ENCODE measurements around the gene IQCM.

IQCM gene

GRCh38 chr4:149815743-149816142, at the start of gene IQCM:
TSS of gene IQCM (minus strand) at chr4:149815843. CDS start at chr4:149742691, 73,152 bp downstream.
- Histone ChIP-seq H3K27ac (no peak within 1 kb of the TSS), H3K36me3 (no peaks in the 10 kb centered on the region), H3K4me1 (no peaks in the 10 kb centered on the region), H3K9ac (no peak within 1 kb of the TSS), H4K20me1 (no peaks in the 10 kb centered on the region), H3K9me3 (no peaks in the 10 kb centered on the region), H3K4me3 (no peak within 1 kb of the TSS), H3K4me2 (no peak within 1 kb of the TSS), H3K27me3 (no peaks in the 10 kb centered on the region)
- TF ChIP-seq Cebpa-rat (IDR thresholded peaks at IDR 0.05): no peak

DNA sequence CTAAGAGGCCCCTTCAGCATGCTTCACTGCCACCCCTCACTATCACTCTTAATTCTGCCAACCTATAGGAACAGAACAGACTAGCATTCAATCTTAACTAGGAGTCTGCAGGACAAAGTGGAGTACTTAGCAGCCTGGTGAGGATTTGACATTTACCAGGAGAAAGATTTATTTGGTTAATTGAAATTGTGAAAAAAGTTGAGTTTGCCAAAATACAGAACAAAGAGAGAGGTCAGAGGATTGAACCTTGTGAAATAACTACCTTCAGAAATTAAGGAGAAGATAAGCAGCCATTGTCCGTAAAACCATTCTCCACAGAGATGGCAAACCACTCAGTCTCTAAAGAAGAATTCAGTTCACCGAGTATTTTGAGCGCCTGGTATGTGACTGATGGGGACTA, 41.8 kb upstream of the IQCM start:
- Histone ChIP-seq H3K9ac (no peak overlapping the region), H3K27me3 (no peaks in the 10 kb centered on the region), H3K27ac (no peak overlapping the region), H3K4me1 (no peaks in the 10 kb centered on the region), H3K36me3 (no peaks in the 10 kb centered on the region), H3K4me2 (no peak overlapping the region), H3K9me3 (no peaks in the 10 kb centered on the region), H3K4me3 (no peak overlapping the region), H4K20me1 (no peaks in the 10 kb centered on the region)
- no peak for TF ChIP-seq Cebpa-rat (IDR thresholded peaks at IDR 0.05)

DNA sequence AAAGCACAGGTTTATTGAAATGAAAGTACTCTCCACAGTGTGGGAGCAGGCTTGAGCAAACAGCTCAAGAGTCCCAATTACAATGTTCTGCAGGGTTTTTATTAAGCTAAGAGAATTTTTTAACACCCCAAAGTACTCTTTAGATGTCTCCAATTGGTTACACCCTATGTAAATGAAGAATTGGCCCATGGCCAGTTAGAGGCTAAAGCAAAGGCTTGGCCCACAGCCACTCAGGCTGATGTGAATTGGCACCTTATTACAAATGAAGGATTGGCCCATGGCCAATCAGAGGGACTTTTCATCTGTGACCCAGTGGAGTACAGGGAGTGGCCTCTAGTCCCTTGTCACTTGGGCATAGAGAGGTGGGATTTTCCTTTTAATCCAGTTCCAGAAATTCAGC, 30.1 kb upstream of the IQCM start:
- Histone ChIP-seq H3K27ac (no peak overlapping the region), H3K9me3 (no peaks in the 10 kb centered on the region), H3K9ac (no peak overlapping the region), H3K27me3 (no peaks in the 10 kb centered on the region), H3K4me3 (no peak overlapping the region), H3K4me1 (no peaks in the 10 kb centered on the region), H3K36me3 (no peaks in the 10 kb centered on the region), H3K4me2 (no peak overlapping the region), H4K20me1 (no peaks in the 10 kb centered on the region)
- TF ChIP-seq Cebpa-rat (IDR thresholded peaks at IDR 0.05): no peak

DNA sequence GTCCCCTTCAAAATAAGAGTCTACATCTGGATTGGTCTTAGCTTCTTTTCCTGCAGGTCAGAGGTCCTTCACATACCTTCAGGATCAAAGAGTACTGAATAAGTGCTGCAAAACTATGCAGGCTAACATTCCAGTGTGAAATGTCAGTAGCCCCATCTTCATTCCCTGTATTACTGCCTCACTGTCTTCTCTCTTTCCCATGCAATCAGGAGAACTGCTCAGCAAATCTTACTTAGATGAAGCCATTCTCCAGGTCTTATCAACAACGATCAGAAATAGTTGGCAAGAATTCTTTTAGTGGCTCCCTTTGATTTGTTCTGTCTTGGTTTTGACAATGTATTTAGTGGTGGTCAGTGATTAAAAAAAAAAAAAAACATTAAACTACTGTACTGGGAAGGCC, 26.0 kb upstream of the IQCM start:
- no peaks in the 10 kb centered on the region for H3K9me3 ChIP-seq
- H3K4me1 ChIP-seq: no peaks in the 10 kb centered on the region
- H3K9ac ChIP-seq: no peak overlapping the region
- no peaks in the 10 kb centered on the region for H3K36me3 ChIP-seq
- no peak overlapping the region for H3K27ac ChIP-seq
- H3K4me2 ChIP-seq: no peak overlapping the region
- TF ChIP-seq Cebpa-rat (IDR thresholded peaks at IDR 0.05): no peak
- H4K20me1 ChIP-seq: no peaks in the 10 kb centered on the region
- no peaks in the 10 kb centered on the region for H3K27me3 ChIP-seq
- H3K4me3 ChIP-seq: no peak overlapping the region

DNA sequence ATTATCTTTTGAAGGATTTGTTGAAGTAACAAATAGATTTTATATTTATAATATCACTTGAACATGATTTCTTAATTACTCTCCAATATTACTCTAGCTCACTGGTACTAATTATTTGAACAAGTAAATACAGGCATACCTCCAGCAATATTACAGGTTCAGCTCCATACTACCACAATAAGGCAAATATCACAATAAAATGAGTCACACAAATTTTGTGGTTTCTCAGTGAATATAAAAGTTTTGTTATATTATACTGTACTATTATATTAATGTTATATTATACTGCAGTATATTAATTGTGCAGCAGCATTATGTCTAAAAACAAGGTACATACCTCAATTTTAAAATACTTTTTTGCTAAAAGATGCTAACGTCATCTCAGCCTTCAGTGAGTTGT, 22.4 kb upstream of the IQCM start:
- no peak overlapping the region for H3K4me2 ChIP-seq

GRCh38 chr4:149836546-149836945, 20.9 kb upstream of the IQCM start:
- H3K9ac ChIP-seq: no peak overlapping the region
- H3K4me2 ChIP-seq: no peak overlapping the region
- TF ChIP-seq Cebpa-rat (IDR thresholded peaks at IDR 0.05): no peak
- no peaks in the 10 kb centered on the region for H3K36me3 ChIP-seq
- no peaks in the 10 kb centered on the region for H3K9me3 ChIP-seq
- no peaks in the 10 kb centered on the region for H4K20me1 ChIP-seq
- H3K27ac ChIP-seq: no peak overlapping the region
- no peaks in the 10 kb centered on the region for H3K4me1 ChIP-seq
- no peak overlapping the region for H3K4me3 ChIP-seq
- no peaks in the 10 kb centered on the region for H3K27me3 ChIP-seq

More for the DNA sequence above, 22.4 kb upstream of the IQCM start:
- Histone ChIP-seq H3K36me3 (no peaks in the 10 kb centered on the region), H3K9me3 (no peaks in the 10 kb centered on the region), H4K20me1 (no peaks in the 10 kb centered on the region), H3K4me3 (no peak overlapping the region), H3K27me3 (no peaks in the 10 kb centered on the region), H3K4me1 (no peaks in the 10 kb centered on the region), H3K27ac (no peak overlapping the region), H3K9ac (no peak overlapping the region)
- no peak for TF ChIP-seq Cebpa-rat (IDR thresholded peaks at IDR 0.05)

DNA sequence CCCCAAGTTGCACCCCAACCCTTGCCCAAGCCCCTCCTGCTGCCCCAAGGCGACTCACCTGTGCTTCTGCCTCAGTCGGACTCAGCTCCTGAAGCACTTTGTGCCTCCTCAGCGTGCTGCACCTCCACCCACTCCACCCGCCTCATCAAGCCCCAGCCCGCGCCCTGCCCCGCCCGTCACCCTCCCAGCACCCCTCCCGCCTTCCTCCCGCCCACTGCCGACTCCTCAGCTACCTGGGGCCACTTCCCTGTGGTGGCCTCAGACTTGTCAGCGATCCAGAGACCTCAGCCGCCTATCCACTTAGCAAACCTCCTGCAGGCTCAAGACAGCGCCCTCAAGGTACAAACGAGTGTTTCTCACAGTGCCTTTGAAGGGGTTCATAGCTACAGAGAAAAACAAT, 19.6 kb upstream of the IQCM start:
- Histone ChIP-seq H3K9ac (no peak overlapping the region), H3K27me3 (no peaks in the 10 kb centered on the region), H3K4me3 (no peak overlapping the region), H3K4me2 (no peak overlapping the region), H4K20me1 (no peaks in the 10 kb centered on the region), H3K36me3 (no peaks in the 10 kb centered on the region), H3K4me1 (no peaks in the 10 kb centered on the region), H3K9me3 (no peaks in the 10 kb centered on the region), H3K27ac (no peak overlapping the region)
- no peak for TF ChIP-seq Cebpa-rat (IDR thresholded peaks at IDR 0.05)

DNA sequence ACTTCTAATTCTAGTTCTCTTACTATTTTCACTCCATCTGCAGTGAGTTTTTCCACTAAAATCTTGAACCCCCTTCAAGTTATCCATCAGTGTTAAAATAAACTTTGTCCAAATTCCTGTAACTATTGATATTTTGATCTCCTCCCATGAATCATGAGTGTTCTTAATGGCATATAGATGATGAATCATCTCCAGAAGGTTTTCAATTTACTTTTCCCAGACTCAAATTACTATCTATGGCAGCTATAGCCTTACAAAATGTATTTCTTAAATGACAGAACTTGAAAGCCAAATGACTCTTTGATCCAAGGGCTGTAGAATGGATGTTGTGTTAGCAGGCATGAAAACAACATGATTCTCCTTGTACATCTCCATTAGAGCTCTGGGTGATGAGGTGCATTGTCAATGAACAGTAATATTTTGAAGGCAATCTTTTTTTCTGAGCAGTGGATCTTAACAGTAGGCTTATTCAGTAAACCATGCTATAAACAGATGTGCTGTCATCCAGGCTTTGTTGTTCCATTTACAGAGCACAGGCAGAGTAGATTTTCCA, 16.1 kb upstream of the IQCM start:
- Histone ChIP-seq H3K4me1 (no peaks in the 10 kb centered on the region), H3K4me2 (no peak overlapping the region), H4K20me1 (no peaks in the 10 kb centered on the region), H3K4me3 (no peak overlapping the region), H3K9me3 (no peaks in the 10 kb centered on the region), H3K27ac (no peak overlapping the region), H3K27me3 (no peaks in the 10 kb centered on the region), H3K9ac (no peak overlapping the region), H3K36me3 (no peaks in the 10 kb centered on the region)
- TF ChIP-seq Cebpa-rat (IDR thresholded peaks at IDR 0.05): no peak

DNA sequence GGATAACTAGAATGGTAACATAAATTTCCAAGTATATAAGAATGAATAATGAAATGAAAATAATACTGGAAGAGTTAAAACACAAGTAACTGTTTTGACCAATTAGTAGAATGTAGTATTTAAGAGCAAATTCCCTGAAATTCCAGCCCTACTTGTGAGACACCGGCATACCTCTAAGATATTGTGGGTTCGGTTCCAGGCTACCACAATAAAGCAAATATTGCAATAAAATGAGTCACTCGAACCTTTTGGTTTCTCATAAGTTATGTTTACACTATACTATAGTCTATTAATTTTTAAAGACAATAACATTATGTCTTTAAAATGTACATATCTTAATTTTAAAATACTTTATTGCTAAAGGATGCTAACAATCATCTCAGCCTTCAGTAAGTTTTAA, 15.2 kb upstream of the IQCM start:
- Histone ChIP-seq H3K4me3 (no peak overlapping the region), H3K36me3 (no peaks in the 10 kb centered on the region), H4K20me1 (no peaks in the 10 kb centered on the region), H3K9ac (no peak overlapping the region), H3K4me1 (no peaks in the 10 kb centered on the region), H3K9me3 (no peaks in the 10 kb centered on the region), H3K27ac (no peak overlapping the region), H3K4me2 (no peak overlapping the region), H3K27me3 (no peaks in the 10 kb centered on the region)
- TF ChIP-seq Cebpa-rat (IDR thresholded peaks at IDR 0.05): no peak

DNA sequence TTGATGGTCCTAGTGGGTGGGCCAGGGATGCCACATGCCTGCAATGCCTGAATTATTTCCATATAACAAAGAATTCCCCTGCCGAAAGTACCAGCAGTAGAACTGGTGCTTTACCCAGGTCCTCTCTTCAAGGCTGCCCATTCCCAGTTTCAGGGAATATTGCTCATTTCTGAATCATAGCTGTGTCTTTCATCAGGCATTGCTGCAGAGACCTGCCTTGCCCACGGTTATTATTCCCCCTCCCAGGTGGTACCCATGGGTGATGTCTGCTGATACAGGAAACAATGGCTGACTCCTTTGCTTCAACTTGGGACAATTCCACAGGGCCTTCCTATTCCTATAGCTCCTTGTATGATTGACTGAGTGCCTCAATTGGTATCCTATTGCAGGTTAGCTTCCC, 9.7 kb upstream of the IQCM start:
- Histone ChIP-seq H3K9me3 (no peaks in the 10 kb centered on the region), H3K27me3 (no peaks in the 10 kb centered on the region), H3K4me2 (no peak overlapping the region), H4K20me1 (no peaks in the 10 kb centered on the region), H3K36me3 (no peaks in the 10 kb centered on the region), H3K27ac (no peak overlapping the region), H3K4me1 (no peaks in the 10 kb centered on the region), H3K9ac (no peak overlapping the region), H3K4me3 (no peak overlapping the region)
- no peak for TF ChIP-seq Cebpa-rat (IDR thresholded peaks at IDR 0.05)

DNA sequence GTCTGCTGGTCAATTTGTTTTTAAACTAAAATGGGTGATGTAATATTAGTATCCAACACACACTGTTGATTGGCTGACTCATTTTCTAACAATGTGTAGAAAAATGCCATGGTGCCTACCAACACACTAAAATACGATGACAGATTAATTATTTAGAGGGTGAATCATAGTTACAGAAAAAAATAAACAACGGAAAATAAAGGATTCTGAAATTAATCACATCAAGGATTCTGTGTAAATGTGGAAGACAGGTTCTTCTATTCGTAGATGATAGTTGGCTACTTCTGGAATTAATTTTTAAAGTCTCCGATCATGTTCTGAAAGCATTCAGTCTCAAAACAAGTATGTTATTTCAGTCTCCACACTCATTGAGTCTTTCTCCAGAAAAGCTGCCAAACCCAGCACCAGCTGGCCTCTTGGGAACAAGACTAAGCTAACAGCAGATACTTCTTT, 8.2 kb upstream of the IQCM start:
- Histone ChIP-seq H3K9ac (no peak overlapping the region), H3K9me3 (no peaks in the 10 kb centered on the region), H3K27ac (no peak overlapping the region), H3K36me3 (no peaks in the 10 kb centered on the region), H3K27me3 (no peaks in the 10 kb centered on the region), H4K20me1 (no peaks in the 10 kb centered on the region), H3K4me3 (no peak overlapping the region), H3K4me1 (no peaks in the 10 kb centered on the region), H3K4me2 (no peak overlapping the region)
- no peak for TF ChIP-seq Cebpa-rat (IDR thresholded peaks at IDR 0.05)
